ENCODE measurements around the gene HTN3.
"Not testable (repeated sequence)": the region's sequence is repeated elsewhere in the genome, so short reads cannot be mapped to it uniquely, and the experiment has no call there.

HTN3 gene

GRCh38 chr4:70028159-70028558 is at the start of gene HTN3:
TSS of gene HTN3 (plus strand) at chr4:70028459. CDS start at chr4:70030741, 2,282 bp downstream.
- not testable (repeated sequence) for FAIRE-seq

GRCh38 chr4:69984030-69984443 is 44.2 kb upstream of the HTN3 start:
- FAIRE-seq: no peak

- no peak for FAIRE-seq
Measured at GRCh38 chr4:69986663-69987062, 41.6 kb upstream of the HTN3 start.

- no peak for FAIRE-seq
Measured at GRCh38 chr4:69991016-69991415, 37.2 kb upstream of the HTN3 start.

GRCh38 chr4:69994782-69995181 is 33.5 kb upstream of the HTN3 start:
- FAIRE-seq: no peak

- no peak for FAIRE-seq
Measured at GRCh38 chr4:69995526-69996016, 32.7 kb upstream of the HTN3 start, which contains the start of gene STATH. TSS of gene STATH (plus strand) at chr4:69995966. CDS start at chr4:69998438, 2,472 bp downstream.

GRCh38 chr4:69999420-69999819 is 28.8 kb upstream of the HTN3 start:
- no peak for FAIRE-seq

- no peak for FAIRE-seq
Measured at GRCh38 chr4:70000711-70001110, 27.5 kb upstream of the HTN3 start.

- no peak for FAIRE-seq
Measured at GRCh38 chr4:70002507-70002906, 25.8 kb upstream of the HTN3 start.

- FAIRE-seq: no peak
Measured at GRCh38 chr4:70008771-70009170, 19.5 kb upstream of the HTN3 start.

GRCh38 chr4:70019006-70019405 is 9.3 kb upstream of the HTN3 start:
- FAIRE-seq: not testable (repeated sequence)

GRCh38 chr4:70023218-70023617 is 5.0 kb upstream of the HTN3 start:
- no peak for FAIRE-seq

- FAIRE-seq: no peak
Measured at GRCh38 chr4:70027011-70027410, 1.2 kb upstream of the HTN3 start.

- FAIRE-seq: not testable (repeated sequence)
Measured at GRCh38 chr4:70037559-70037958, 9.3 kb downstream of the HTN3 start.

GRCh38 chr4:70039928-70040327 is 11.7 kb downstream of the HTN3 start:
- FAIRE-seq: not testable (repeated sequence)

GRCh38 chr4:70041652-70042286 is 13.5 kb downstream of the HTN3 start:
- no peak for FAIRE-seq

- FAIRE-seq: not testable (repeated sequence)
Measured at GRCh38 chr4:70050138-70050537, 21.9 kb downstream of the HTN3 start, which contains the start of gene HTN1. TSS of gene HTN1 (plus strand) at chr4:70050438. CDS start at chr4:70053077, 2,639 bp downstream.

GRCh38 chr4:70056534-70056933 is 28.3 kb downstream of the HTN3 start:
- FAIRE-seq: not testable (repeated sequence)

GRCh38 chr4:70057651-70058050 is 29.4 kb downstream of the HTN3 start:
- FAIRE-seq: no peak

- no peak for FAIRE-seq
Measured at GRCh38 chr4:70059149-70059548, 30.9 kb downstream of the HTN3 start.

- FAIRE-seq: no peak
Measured at GRCh38 chr4:70062000-70062399, 33.7 kb downstream of the HTN3 start.

GRCh38 chr4:70080205-70080604 is 51.9 kb downstream of the HTN3 start:
- FAIRE-seq: no peak

All from islet of Langerhans (tissue), 1 donor.